ENCODE results near the gene RGS7.

The RGS7 gene

GRCh38 chr1:241356519-241357365 is at the start of gene RGS7:
Gene RGS7 (minus strand): TSS chr1:241357205.
- no peak for FAIRE-seq

GRCh38 chr1:241406421-241406820 is 49.4 kb upstream of the RGS7 start:
- no peak for FAIRE-seq

- no peak for FAIRE-seq
Observed at GRCh38 chr1:241401156-241401555, 44.2 kb upstream of the RGS7 start.

- no peak for FAIRE-seq
Observed at GRCh38 chr1:241396747-241397681, 40.0 kb upstream of the RGS7 start.

- no peak for FAIRE-seq
Observed at GRCh38 chr1:241391926-241392710, 35.1 kb upstream of the RGS7 start.

GRCh38 chr1:241390526-241390925 is 33.5 kb upstream of the RGS7 start:
- FAIRE-seq: no peak

GRCh38 chr1:241389400-241389799 is 32.4 kb upstream of the RGS7 start:
- no peak for FAIRE-seq

GRCh38 chr1:241387216-241387615 is 30.2 kb upstream of the RGS7 start:
- no peak for FAIRE-seq

GRCh38 chr1:241376701-241377100 is 19.7 kb upstream of the RGS7 start:
- no peak for FAIRE-seq

- FAIRE-seq: no peak
Observed at GRCh38 chr1:241375886-241376285, 18.9 kb upstream of the RGS7 start.

- FAIRE-seq: no peak
Observed at GRCh38 chr1:241366196-241366595, 9.2 kb upstream of the RGS7 start.

- no peak for FAIRE-seq
Observed at GRCh38 chr1:241362350-241362749, 5.3 kb upstream of the RGS7 start.

- no peak for FAIRE-seq
Observed at GRCh38 chr1:241357366-241358340, 648 bp upstream of the RGS7 start.

GRCh38 chr1:241356187-241356518 is 852 bp downstream of the RGS7 start:
- FAIRE-seq: no peak

GRCh38 chr1:241355311-241356010 is 1.5 kb downstream of the RGS7 start:
- FAIRE-seq: no peak

GRCh38 chr1:241352401-241352800 is 4.6 kb downstream of the RGS7 start:
- no peak for FAIRE-seq

GRCh38 chr1:241351841-241352240 is 5.2 kb downstream of the RGS7 start:
- FAIRE-seq: no peak

GRCh38 chr1:241343956-241344355 is 13.0 kb downstream of the RGS7 start:
- FAIRE-seq: no peak

- no peak for FAIRE-seq
Observed at GRCh38 chr1:241336335-241336734, 20.7 kb downstream of the RGS7 start.

GRCh38 chr1:241332987-241333386 is 24.0 kb downstream of the RGS7 start:
- no peak for FAIRE-seq

GRCh38 chr1:241332037-241332409 is 25.0 kb downstream of the RGS7 start:
- FAIRE-seq: no peak
